AG04450 (cell line): ENCODE data around the gene BPIFB4. TPM values are rescaled to one million over a fixed set of nuclear protein-coding genes. Genes with fewer than 3 reads are reported as not detected.

Source experiments
- CTCF ChIA-PET: fragments of 300-600, 350-600 bp; formaldehyde crosslinking; extraction: SDS; loops from one replicate; lab custom pipeline; 2022; ENCODE audit warnings: antibody characterized with exemption, inconsistent platforms; lab: Charles Lee
- POLR2A ChIA-PET: fragments of 350-600 bp; formaldehyde crosslinking; extraction: SDS; loops from one replicate; lab custom pipeline; 2021; ENCODE audit warnings: antibody characterized with exemption, inconsistent platforms; lab: Yijun Ruan, JAX
- DNase-seq: peaks from one replicate; pipeline ENCODE4 v3.0.0-alpha.2; 2011; ENCODE audit warnings: low read depth, low spot score
- H3K27ac ChIP-seq: one replicate; pipeline ENCODE4 v1.5.1; 2012; ENCODE audit warnings: low read depth, low read length, control low read depth
- H3K27me3 ChIP-seq: one replicate; pipeline ENCODE4 v1.6.0; 2012; ENCODE audit warnings: low read length; ENCODE audit not compliant: control insufficient read depth, insufficient read depth
- H3K4me3 ChIP-seq: 2 replicates; pipeline ENCODE4 v1.5.1; 2011; ENCODE audit warnings: mild to moderate bottlenecking, low read depth, low read length, control low read depth
- H3K9me3 ChIP-seq: 2 replicates; pipeline ENCODE4 v1.5.1; 2012; ENCODE audit warnings: low read length; ENCODE audit not compliant: control insufficient read depth, insufficient read depth
- polyA plus RNA-seq: library from polyadenylated mRNA; depleted of rRNA; stranded (reverse); fragments of >200 nt; gene quantifications from 2 replicates; pipeline ENCODE4 v1.2.3, GENCODE V29; 2011
- TF ChIP-seq, protein P1 (sequence below): IDR thresholded peaks from 2 replicates; pipeline ENCODE4 v1.5.1; 2011; ENCODE audit warnings: low read depth, low read length, control low read depth, inconsistent platforms

Gene BPIFB4
- polyA plus RNA-seq, 1 experiment, result not detected

DNA sequence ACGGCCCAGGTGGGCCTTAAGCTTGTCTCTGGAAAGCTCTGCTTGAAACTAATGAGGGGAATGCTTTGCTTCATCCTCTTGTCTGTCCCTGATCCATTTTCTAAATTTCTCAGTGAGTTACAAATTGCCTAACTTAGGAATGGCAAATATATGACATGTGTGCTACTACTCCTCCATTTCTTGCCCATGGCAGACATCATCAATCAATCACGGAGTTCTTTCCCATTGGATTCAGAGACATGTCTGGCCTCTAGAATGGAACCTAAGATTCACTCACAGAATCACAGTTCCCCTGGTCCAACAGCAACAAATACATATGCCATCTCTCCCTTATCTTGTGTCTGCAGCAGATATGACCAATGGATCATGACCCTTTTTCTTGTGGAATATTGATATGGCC is 6.6 kb upstream of the BPIFB4 start:
- TF ChIP-seq, protein P1, sequence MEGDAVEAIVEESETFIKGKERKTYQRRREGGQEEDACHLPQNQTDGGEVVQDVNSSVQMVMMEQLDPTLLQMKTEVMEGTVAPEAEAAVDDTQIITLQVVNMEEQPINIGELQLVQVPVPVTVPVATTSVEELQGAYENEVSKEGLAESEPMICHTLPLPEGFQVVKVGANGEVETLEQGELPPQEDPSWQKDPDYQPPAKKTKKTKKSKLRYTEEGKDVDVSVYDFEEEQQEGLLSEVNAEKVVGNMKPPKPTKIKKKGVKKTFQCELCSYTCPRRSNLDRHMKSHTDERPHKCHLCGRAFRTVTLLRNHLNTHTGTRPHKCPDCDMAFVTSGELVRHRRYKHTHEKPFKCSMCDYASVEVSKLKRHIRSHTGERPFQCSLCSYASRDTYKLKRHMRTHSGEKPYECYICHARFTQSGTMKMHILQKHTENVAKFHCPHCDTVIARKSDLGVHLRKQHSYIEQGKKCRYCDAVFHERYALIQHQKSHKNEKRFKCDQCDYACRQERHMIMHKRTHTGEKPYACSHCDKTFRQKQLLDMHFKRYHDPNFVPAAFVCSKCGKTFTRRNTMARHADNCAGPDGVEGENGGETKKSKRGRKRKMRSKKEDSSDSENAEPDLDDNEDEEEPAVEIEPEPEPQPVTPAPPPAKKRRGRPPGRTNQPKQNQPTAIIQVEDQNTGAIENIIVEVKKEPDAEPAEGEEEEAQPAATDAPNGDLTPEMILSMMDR, result no peak
- CTCF ChIA-PET, result no interaction called here
- POLR2A ChIA-PET, result no interaction called here
- H3K27me3 ChIP-seq, result no peaks in the 10 kb centered on the region
- no peaks in the 10 kb centered on the region; the same call in 1 of the 2 replicates for H3K9me3 ChIP-seq
- H3K27ac ChIP-seq, result no peak overlapping the region
- DNase-seq, result no peak
- no peak overlapping the region for H3K4me3 ChIP-seq

GRCh38 chr20:33074675-33075074 is 4.8 kb upstream of the BPIFB4 start:
- H3K4me3 ChIP-seq, result no peak overlapping the region
- ChIA-PET CTCF (no interaction called here), POLR2A (no interaction called here)
- TF ChIP-seq, protein P1, result no peak
- no peaks in the 10 kb centered on the region; the same call in 1 of the 2 replicates for H3K9me3 ChIP-seq
- DNase-seq, result no peak
- no peak overlapping the region for H3K27ac ChIP-seq
- no peaks in the 10 kb centered on the region for H3K27me3 ChIP-seq

GRCh38 chr20:33075281-33075680 is 4.2 kb upstream of the BPIFB4 start:
- no peak overlapping the region for H3K4me3 ChIP-seq
- no peaks in the 10 kb centered on the region for H3K27me3 ChIP-seq
- DNase-seq, result no peak
- CTCF ChIA-PET, result no interaction called here
- POLR2A ChIA-PET, result no interaction called here
- no peaks in the 10 kb centered on the region; the same call in 1 of the 2 replicates for H3K9me3 ChIP-seq
- H3K27ac ChIP-seq, result no peak overlapping the region
- TF ChIP-seq, protein P1, result no peak

GRCh38 chr20:33076662-33077372 is 2.6 kb upstream of the BPIFB4 start:
- no peaks in the 10 kb centered on the region for H3K27me3 ChIP-seq
- no peaks in the 10 kb centered on the region; the same call in 1 of the 2 replicates for H3K9me3 ChIP-seq
- ChIA-PET POLR2A (no interaction called here), CTCF (no interaction called here)
- TF ChIP-seq, protein P1, result peak; percentile 11; the same call in 1 of the 2 replicates
- no peak overlapping the region for H3K27ac ChIP-seq
- no peak for DNase-seq
- H3K4me3 ChIP-seq, result no peak overlapping the region

GRCh38 chr20:33081411-33082154 is 2.1 kb downstream of the BPIFB4 start:
- H3K9me3 ChIP-seq, result no peaks in the 10 kb centered on the region
- no peak overlapping the region for H3K4me3 ChIP-seq
- ChIA-PET POLR2A (no interaction called here), CTCF (no interaction called here)
- H3K27me3 ChIP-seq, result no peaks in the 10 kb centered on the region
- TF ChIP-seq, protein P1, result no peak
- no peak overlapping the region for H3K27ac ChIP-seq
- no peak for DNase-seq
